ENCODE data around the gene PPP1R14C.

DNA sequence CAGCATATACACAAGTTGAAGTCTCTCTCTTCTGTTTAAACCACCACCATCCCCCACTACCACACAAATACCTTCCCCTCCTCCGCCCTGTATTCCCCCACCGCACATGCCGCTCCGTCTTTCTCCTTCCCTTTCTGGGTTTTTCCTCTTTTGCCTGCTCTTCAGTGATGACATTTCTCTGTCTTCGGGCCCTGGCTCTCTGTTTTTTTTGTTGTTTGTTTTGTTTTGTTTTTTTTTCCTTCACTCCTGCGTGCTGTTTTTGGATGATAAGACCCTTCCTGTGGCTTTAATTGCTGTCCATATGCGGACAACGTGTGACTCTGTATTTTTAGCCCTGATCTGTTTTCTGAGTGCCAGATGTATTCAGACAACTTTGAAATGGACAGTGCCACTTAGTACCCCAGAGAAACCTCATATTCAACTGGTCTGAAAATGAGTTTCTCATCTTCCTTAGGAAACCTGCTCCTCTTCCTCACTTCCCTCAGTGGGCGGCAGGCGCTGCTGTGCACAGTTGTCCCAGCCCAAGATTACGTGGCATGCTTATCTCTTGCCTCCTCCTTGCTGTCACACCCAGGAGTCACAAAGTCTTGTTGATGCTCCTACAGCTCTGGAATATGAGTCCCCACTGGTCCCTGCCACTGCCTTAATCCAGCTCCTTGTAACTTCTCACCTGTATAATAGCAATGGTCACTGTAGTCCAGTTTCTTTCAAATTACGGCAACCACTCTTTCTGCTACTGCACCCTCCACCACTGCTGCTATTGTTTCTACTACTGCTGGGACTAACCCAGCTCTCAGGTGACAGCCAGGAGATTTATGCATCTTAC is 8.2 kb downstream of the PPP1R14C start:
- no peak for TF ChIP-seq GLIS3 (CRISPR knock-in tag; IDR thresholded peaks at IDR 0.05)
- TF ChIP-seq, protein P1, sequence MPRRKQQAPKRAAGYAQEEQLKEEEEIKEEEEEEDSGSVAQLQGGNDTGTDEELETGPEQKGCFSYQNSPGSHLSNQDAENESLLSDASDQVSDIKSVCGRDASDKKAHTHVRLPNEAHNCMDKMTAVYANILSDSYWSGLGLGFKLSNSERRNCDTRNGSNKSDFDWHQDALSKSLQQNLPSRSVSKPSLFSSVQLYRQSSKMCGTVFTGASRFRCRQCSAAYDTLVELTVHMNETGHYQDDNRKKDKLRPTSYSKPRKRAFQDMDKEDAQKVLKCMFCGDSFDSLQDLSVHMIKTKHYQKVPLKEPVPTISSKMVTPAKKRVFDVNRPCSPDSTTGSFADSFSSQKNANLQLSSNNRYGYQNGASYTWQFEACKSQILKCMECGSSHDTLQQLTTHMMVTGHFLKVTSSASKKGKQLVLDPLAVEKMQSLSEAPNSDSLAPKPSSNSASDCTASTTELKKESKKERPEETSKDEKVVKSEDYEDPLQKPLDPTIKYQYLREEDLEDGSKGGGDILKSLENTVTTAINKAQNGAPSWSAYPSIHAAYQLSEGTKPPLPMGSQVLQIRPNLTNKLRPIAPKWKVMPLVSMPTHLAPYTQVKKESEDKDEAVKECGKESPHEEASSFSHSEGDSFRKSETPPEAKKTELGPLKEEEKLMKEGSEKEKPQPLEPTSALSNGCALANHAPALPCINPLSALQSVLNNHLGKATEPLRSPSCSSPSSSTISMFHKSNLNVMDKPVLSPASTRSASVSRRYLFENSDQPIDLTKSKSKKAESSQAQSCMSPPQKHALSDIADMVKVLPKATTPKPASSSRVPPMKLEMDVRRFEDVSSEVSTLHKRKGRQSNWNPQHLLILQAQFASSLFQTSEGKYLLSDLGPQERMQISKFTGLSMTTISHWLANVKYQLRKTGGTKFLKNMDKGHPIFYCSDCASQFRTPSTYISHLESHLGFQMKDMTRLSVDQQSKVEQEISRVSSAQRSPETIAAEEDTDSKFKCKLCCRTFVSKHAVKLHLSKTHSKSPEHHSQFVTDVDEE (CRISPR knock-in tag; IDR thresholded peaks at IDR 0.05) = no peak
- TF ChIP-seq RARB (CRISPR knock-in tag; IDR thresholded peaks at IDR 0.05) = no peak
- TF ChIP-seq ZNF8 (CRISPR knock-in tag; IDR thresholded peaks at IDR 0.05) = no peak
- TF ChIP-seq, protein P2, sequence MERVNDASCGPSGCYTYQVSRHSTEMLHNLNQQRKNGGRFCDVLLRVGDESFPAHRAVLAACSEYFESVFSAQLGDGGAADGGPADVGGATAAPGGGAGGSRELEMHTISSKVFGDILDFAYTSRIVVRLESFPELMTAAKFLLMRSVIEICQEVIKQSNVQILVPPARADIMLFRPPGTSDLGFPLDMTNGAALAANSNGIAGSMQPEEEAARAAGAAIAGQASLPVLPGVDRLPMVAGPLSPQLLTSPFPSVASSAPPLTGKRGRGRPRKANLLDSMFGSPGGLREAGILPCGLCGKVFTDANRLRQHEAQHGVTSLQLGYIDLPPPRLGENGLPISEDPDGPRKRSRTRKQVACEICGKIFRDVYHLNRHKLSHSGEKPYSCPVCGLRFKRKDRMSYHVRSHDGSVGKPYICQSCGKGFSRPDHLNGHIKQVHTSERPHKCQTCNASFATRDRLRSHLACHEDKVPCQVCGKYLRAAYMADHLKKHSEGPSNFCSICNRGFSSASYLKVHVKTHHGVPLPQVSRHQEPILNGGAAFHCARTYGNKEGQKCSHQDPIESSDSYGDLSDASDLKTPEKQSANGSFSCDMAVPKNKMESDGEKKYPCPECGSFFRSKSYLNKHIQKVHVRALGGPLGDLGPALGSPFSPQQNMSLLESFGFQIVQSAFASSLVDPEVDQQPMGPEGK (CRISPR knock-in tag; IDR thresholded peaks at IDR 0.05; ENCODE audit: borderline replicate concordance) = no peak
- TF ChIP-seq TCF4 (CRISPR knock-in tag; IDR thresholded peaks at IDR 0.05; ENCODE audit: borderline replicate concordance) = no peak
- TF ChIP-seq, protein P3, sequence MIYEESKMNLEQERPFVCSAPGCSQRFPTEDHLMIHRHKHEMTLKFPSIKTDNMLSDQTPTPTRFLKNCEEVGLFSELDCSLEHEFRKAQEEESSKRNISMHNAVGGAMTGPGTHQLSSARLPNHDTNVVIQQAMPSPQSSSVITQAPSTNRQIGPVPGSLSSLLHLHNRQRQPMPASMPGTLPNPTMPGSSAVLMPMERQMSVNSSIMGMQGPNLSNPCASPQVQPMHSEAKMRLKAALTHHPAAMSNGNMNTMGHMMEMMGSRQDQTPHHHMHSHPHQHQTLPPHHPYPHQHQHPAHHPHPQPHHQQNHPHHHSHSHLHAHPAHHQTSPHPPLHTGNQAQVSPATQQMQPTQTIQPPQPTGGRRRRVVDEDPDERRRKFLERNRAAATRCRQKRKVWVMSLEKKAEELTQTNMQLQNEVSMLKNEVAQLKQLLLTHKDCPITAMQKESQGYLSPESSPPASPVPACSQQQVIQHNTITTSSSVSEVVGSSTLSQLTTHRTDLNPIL (CRISPR knock-in tag; IDR thresholded peaks at IDR 0.05; ENCODE audit: low read depth) = no peak
- no peak for TF ChIP-seq ESRRG (CRISPR knock-in tag; IDR thresholded peaks at IDR 0.05)
- TF ChIP-seq ARNTL (CRISPR knock-in tag; IDR thresholded peaks at IDR 0.05; ENCODE audit: borderline replicate concordance, low read depth) = no peak
- no peak for TF ChIP-seq ZFP30 (CRISPR knock-in tag; IDR thresholded peaks at IDR 0.05)
- no peak for TF ChIP-seq OSR1 (CRISPR knock-in tag; IDR thresholded peaks at IDR 0.05)
- no peak for TF ChIP-seq ZNF70 (CRISPR knock-in tag; IDR thresholded peaks at IDR 0.05)
